Endothelial cell of umbilical vein (primary cell): ENCODE data around the gene VPS33B. TPM values are rescaled to one million over a fixed set of nuclear protein-coding genes. Genes with fewer than 3 reads are reported as not detected.

ENCODE experiments used
- BruUV-seq: library from RNA; stranded (reverse); fragments of 400-500 nt; replicated peaks from 2 replicates; lab custom pipeline; 2021; lab: Mats Ljungman, UMichigan
- CTCF ChIA-PET: fragments of 300-600, 350-600 bp; sonication (Branson Sonifier 250); formaldehyde crosslinking; loops from one replicate; lab custom pipeline; 2021; ENCODE audit warnings: antibody characterized with exemption, inconsistent platforms; lab: Charles Lee
- POLR2A ChIA-PET: fragments of 300-600, 350-600 bp; sonication (Branson Sonifier 250); formaldehyde crosslinking; loops from one replicate; lab custom pipeline; 2021; ENCODE audit warnings: antibody characterized with exemption, inconsistent platforms; lab: Charles Lee
- DNase-seq: peaks from one replicate; pipeline ENCODE4 v3.0.0-alpha.2; 2011; ENCODE audit warnings: low read depth, low spot score
- FAIRE-seq: peaks from 2 replicates; lab custom pipeline; 2011; peaks lifted over from hg19 to GRCh38; lab: Jason Lieb, UNC
- H2AFZ ChIP-seq: 2 replicates; pipeline ENCODE4 v1.6.0; 2012; ENCODE audit warnings: low read depth, low read length, control low read depth, inconsistent platforms
- H3K27ac ChIP-seq: 2 replicates; pipeline ENCODE4 v1.5.1; 2011; ENCODE audit warnings: low read depth, mild to moderate bottlenecking, control low read depth, low read length, moderate library complexity; ENCODE audit not compliant: insufficient read depth
- H3K27me3 ChIP-seq, 2 experiments: 2 replicates each; pipeline versions ENCODE4 v1.6.0 to v1.6.1; 2011; ENCODE audit warnings: low read length in 2 of 2, mixed read lengths in 1 of 2; ENCODE audit not compliant: control insufficient read depth in 2 of 2, insufficient read depth in 2 of 2
- H3K36me3 ChIP-seq, 2 experiments: 2 replicates in 1 of 2; 3 replicates in 1 of 2; pipeline ENCODE4 v1.5.1; 2011; ENCODE audit warnings: low read length in 2 of 2, mild to moderate bottlenecking in 1 of 2, moderate library complexity in 1 of 2; ENCODE audit not compliant: control insufficient read depth in 2 of 2, insufficient read depth in 2 of 2; ENCODE audit errors: extremely low read depth in 1 of 2
- H3K4me1 ChIP-seq: 3 replicates; pipeline ENCODE4 v1.5.1; 2011; ENCODE audit warnings: mild to moderate bottlenecking, low read length; ENCODE audit not compliant: control insufficient read depth, insufficient read depth; ENCODE audit errors: extremely low read depth
- H3K4me2 ChIP-seq: 2 replicates; pipeline ENCODE4 v1.6.1; 2011; ENCODE audit warnings: low read length, control low read depth, mixed read lengths; ENCODE audit not compliant: insufficient read depth
- H3K4me3 ChIP-seq, 3 experiments: fragments of 200-600 bp in 1 of 3; sonication (generic), shearing (Covaris generic) in 1 of 3; replicated peaks in 1 of 3; 2 replicates each; pipeline ENCODE4 v1.5.1; 2011 to 2016; ENCODE audit warnings: control low read depth in 3 of 3, low read length in 3 of 3, mild to moderate bottlenecking in 2 of 3, inconsistent platforms in 1 of 3, low read depth in 1 of 3, moderate library complexity in 1 of 3; ENCODE audit not compliant: insufficient read depth in 1 of 3
- H3K79me2 ChIP-seq: 2 replicates; pipeline ENCODE4 v1.6.0; 2012; ENCODE audit warnings: low read length, inconsistent platforms; ENCODE audit not compliant: control insufficient read depth, insufficient read depth
- H3K9ac ChIP-seq: replicated peaks from 2 replicates; pipeline ENCODE3; 2011; ENCODE audit warnings: low read length, control low read depth; ENCODE audit not compliant: insufficient read depth; ENCODE audit errors: extremely low read depth
- H3K9me1 ChIP-seq: replicated peaks from 3 replicates; pipeline ENCODE4 v1.6.0; 2011; ENCODE audit warnings: mild to moderate bottlenecking, low read length; ENCODE audit not compliant: control insufficient read depth, insufficient read depth; ENCODE audit errors: extremely low read depth
- H3K9me3 ChIP-seq: replicated peaks from 2 replicates; pipeline ENCODE4 v1.5.1; 2012; ENCODE audit warnings: low read length, inconsistent platforms; ENCODE audit not compliant: control insufficient read depth, insufficient read depth
- H4K20me1 ChIP-seq: replicated peaks from 2 replicates; pipeline ENCODE3; 2011; ENCODE audit warnings: mild to moderate bottlenecking, low read length; ENCODE audit not compliant: control insufficient read depth, insufficient read depth; ENCODE audit errors: extremely low read depth
- CTCF ChIP-seq, 2 donors: IDR thresholded peaks; 1 replicate in 1 of 2; 2 replicates in 1 of 2; pipeline ENCODE4 v1.5.1; 2011; ENCODE audit warnings: low read length in 2 of 2, mild to moderate bottlenecking in 2 of 2, moderate library complexity in 2 of 2, control low read depth in 1 of 2, inconsistent platforms in 1 of 2, low read depth in 1 of 2; ENCODE audit not compliant: insufficient read depth in 1 of 2; ENCODE audit errors: extremely low read depth in 1 of 2
- EZH2 ChIP-seq: IDR thresholded peaks from 2 replicates; pipeline ENCODE4 v1.6.1; 2012; ENCODE audit warnings: borderline replicate concordance, low read depth, mild to moderate bottlenecking, moderate library complexity, low read length, inconsistent platforms; ENCODE audit not compliant: severe bottlenecking
- FOS ChIP-seq: IDR thresholded peaks from 2 replicates; pipeline ENCODE4 v1.6.1; 2011; ENCODE audit warnings: mild to moderate bottlenecking, low read length, moderate library complexity, borderline replicate concordance; ENCODE audit not compliant: insufficient read depth
- GATA2 ChIP-seq: IDR thresholded peaks from 2 replicates; pipeline ENCODE4 v1.7.0; 2011; ENCODE audit warnings: low read depth, mild to moderate bottlenecking, moderate library complexity, mixed read lengths, low read length; ENCODE audit not compliant: insufficient read length, insufficient read depth
- JUN ChIP-seq: IDR thresholded peaks from 2 replicates; pipeline ENCODE4 v1.6.1; 2011; ENCODE audit warnings: borderline replicate concordance, low read depth; ENCODE audit not compliant: insufficient read length, insufficient read depth
- MYC ChIP-seq: IDR thresholded peaks from one replicate; pipeline ENCODE4 v1.6.1; 2011; ENCODE audit warnings: mild to moderate bottlenecking, low read depth, low read length
- POLR2A ChIP-seq: IDR thresholded peaks from 2 replicates; pipeline ENCODE4 v1.6.1; 2012; ENCODE audit warnings: low read depth, mild to moderate bottlenecking, control low read depth, low read length
- POLR2AphosphoS5 ChIP-seq: IDR thresholded peaks from 2 replicates; pipeline ENCODE4 v1.6.1; 2012; ENCODE audit warnings: low read depth, mild to moderate bottlenecking, control low read depth, low read length, moderate library complexity; ENCODE audit not compliant: insufficient read depth
- dilution Hi-C: fragments of 300-500 bp; cut with MboI; formaldehyde crosslinking; loops from one replicate; pipeline ENCODE4 v1.15.0; 2019; ENCODE audit warnings: low sequenced_read_pairs; ENCODE audit not compliant: extremely low pct_ligation_motif_present
- intact Hi-C: fragments of 100-400 bp; cut with micrococcal nuclease; formaldehyde crosslinking; loops from one replicate; pipeline ENCODE4 v1.10.0; 2022
- polyA plus RNA-seq, 4 experiments: library from polyadenylated mRNA; depleted of rRNA in 3 of 4; stranded (reverse) in 3 of 4; unstranded in 1 of 4; fragments of >200 nt; gene quantifications; 2 replicates each; pipeline versions ENCODE4 v1.2.1 to v1.2.3, GENCODE V29; 2011 to 2012; ENCODE audit warnings: missing spikeins in 1 of 4
- total RNA-seq: library from RNA; stranded (reverse); gene quantifications from 2 replicates; pipeline ENCODE4 v1.2.3, GENCODE V29; 2021
- TF ChIP-seq, protein P1 (sequence below): IDR thresholded peaks from 2 replicates; pipeline ENCODE4 v1.6.1; 2011; ENCODE audit not compliant: insufficient read depth, insufficient read length

Gene VPS33B
- total and polyA plus RNA-seq, 2 donors (not counting 3 experiments of a cell fraction or from before 2014, with no cell fraction given): 11.8 to 14.2 TPM

DNA sequence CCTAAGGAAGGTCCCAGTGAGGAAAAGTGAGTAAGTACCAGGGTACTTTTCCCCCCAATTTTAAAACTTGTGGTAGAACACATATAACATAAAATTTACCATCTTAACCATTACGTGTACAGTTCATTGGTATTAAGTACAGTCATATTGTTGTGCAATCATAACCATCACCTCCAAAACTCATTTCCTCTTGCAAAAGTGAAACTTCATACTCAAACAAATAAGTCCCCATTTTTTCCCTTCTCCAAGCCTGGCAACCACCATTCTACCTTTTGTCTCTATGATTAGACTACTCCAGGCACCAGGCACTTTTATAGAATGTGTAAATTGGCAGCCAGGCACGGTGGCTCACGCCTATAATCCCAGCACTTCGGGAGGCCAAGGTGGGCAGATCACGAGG, 40.3 kb downstream of the VPS33B start:
- H3K27ac ChIP-seq: no peak overlapping the region
- FAIRE-seq: no peak
- H3K79me2 ChIP-seq: peaks cover 43% of the 10 kb centered on the region
- intact Hi-C loops: no loop called here
- H2AFZ ChIP-seq: no peak overlapping the region
- no peak overlapping the region for H3K4me2 ChIP-seq
- H3K36me3 ChIP-seq: peaks cover 0 to 20% of the 10 kb centered on the region in 2 experiments
- TF ChIP-seq FOS (no peak), MYC (no peak), GATA2 (no peak), POLR2AphosphoS5 (no peak), POLR2A (no peak), JUN (no peak), EZH2 (no peak), CTCF (IDR thresholded peaks at IDR 0.05; ENCODE audit: extremely low read depth in 1 of 2, insufficient read depth in 1 of 2, low read depth in 1 of 2, low read length in 2 of 2) (no peak)
- TF ChIP-seq, protein P1, sequence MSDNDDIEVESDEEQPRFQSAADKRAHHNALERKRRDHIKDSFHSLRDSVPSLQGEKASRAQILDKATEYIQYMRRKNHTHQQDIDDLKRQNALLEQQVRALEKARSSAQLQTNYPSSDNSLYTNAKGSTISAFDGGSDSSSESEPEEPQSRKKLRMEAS: no peak
- ChIA-PET CTCF (interaction anchor here (3.7 kb wide), 1 partner anchor 25 kb away, joined by 23 read pairs; no protein-coding TSS in a partner anchor), POLR2A (no interaction called here)
- H4K20me1 ChIP-seq: no peaks in the 10 kb centered on the region
- no peaks in the 10 kb centered on the region for H3K9me1 ChIP-seq
- dilution Hi-C loops: no loop called here
- H3K4me3 ChIP-seq: no peak overlapping the region
- no peak for DNase-seq
- H3K9ac ChIP-seq: no peak overlapping the region
- H3K27me3 ChIP-seq: no peaks in the 10 kb centered on the region
- no peaks in the 10 kb centered on the region for H3K4me1 ChIP-seq
- no TSS peak for BruUV-seq
- H3K9me3 ChIP-seq: no peaks in the 10 kb centered on the region
